Testis (tissue), 2 donors: ENCODE data around the gene ZNRF3.

Experiments used
- POLR2A ChIP-seq: fragments of 450-650 bp; IDR thresholded peaks from one replicate; pipeline ENCODE4 v1.6.1; 2017; ENCODE audit warnings: antibody characterized with exemption, mild to moderate bottlenecking, moderate library complexity
- TF ChIP-seq, protein P1 (sequence below), 3 experiments: fragments of 450-650 bp in 2 of 3; fragments of 200-600 bp in 1 of 3; sonication (generic) in 1 of 3; IDR thresholded peaks; one replicate each; pipeline ENCODE4 v1.5.1; 2016 to 2019; ENCODE audit warnings: antibody characterized with exemption in 3 of 3, mild to moderate bottlenecking in 2 of 3, moderate library complexity in 1 of 3

DNA sequence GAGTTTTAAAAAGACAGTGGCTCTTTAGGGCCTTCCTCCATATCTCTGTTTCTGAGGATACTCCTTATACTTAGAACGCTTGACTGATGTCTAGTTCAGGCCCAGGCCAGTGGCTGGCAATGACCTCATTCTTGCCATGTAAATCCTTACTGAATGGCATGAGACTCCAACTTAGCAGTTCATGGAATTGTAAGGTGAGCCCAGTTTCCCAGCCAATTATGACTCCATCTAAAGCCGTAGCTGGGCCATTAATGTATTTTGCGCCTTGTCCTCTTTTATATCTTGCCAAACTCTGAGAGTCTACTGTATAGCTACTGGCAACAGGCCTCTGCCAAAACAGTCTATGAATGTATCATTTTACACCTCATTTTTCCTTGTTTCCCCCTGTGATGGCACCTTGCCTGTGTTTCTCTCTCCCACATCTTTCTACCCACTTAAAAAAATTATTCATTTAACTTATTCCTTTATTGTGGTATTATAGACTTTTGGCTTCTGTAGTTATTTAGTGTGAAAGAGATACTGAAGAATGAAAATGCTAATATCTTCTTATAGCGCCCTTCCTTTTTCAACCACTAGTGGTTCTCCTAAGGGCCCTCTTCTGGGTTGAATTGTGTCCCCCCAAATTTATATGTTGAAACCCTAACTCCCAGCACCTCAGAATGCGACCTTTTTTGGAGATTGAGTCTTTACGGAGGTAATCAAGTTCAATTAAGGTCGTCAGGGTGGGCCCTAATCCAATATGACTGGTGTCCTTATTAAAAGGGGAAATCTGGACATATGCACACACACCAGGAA is 67.4 kb downstream of the ZNRF3 start:
- TF ChIP-seq, protein P1, sequence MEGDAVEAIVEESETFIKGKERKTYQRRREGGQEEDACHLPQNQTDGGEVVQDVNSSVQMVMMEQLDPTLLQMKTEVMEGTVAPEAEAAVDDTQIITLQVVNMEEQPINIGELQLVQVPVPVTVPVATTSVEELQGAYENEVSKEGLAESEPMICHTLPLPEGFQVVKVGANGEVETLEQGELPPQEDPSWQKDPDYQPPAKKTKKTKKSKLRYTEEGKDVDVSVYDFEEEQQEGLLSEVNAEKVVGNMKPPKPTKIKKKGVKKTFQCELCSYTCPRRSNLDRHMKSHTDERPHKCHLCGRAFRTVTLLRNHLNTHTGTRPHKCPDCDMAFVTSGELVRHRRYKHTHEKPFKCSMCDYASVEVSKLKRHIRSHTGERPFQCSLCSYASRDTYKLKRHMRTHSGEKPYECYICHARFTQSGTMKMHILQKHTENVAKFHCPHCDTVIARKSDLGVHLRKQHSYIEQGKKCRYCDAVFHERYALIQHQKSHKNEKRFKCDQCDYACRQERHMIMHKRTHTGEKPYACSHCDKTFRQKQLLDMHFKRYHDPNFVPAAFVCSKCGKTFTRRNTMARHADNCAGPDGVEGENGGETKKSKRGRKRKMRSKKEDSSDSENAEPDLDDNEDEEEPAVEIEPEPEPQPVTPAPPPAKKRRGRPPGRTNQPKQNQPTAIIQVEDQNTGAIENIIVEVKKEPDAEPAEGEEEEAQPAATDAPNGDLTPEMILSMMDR (IDR thresholded peaks at IDR 0.05) = peak in 1 of 3 experiments; percentile 20
- no peak for TF ChIP-seq POLR2A
